PC-9 (cell line): ENCODE data around the gene BNIP2. TPM values are rescaled to one million over a fixed set of nuclear protein-coding genes. Genes with fewer than 3 reads are reported as not detected.
A peak's percentile ranks its signal among the peaks of the same experiment; 100 is the strongest.

Source experiments
- BruUV-seq: library from RNA; stranded (reverse); fragments of 400-500 nt; replicated peaks from 2 replicates; lab custom pipeline; 2021; lab: Mats Ljungman, UMichigan
- CTCF ChIA-PET: fragments of 300-600 bp; sonication (Branson Sonifier 250); formaldehyde crosslinking; loops from one replicate; lab custom pipeline; 2022; ENCODE audit warnings: antibody characterized with exemption; lab: Charles Lee
- POLR2A ChIA-PET: fragments of 300-600 bp; sonication (Branson Sonifier 250); formaldehyde crosslinking; loops from one replicate; lab custom pipeline; 2022; ENCODE audit warnings: antibody characterized with exemption; ENCODE audit not compliant: unreplicated experiment; lab: Charles Lee
- DNase-seq, 2 experiments: peaks; one replicate each; pipeline versions ENCODE4 v3.0.0 to v3.0.0-alpha.2; 2015 to 2022; ENCODE audit warnings: mixed read lengths in 1 of 2
- H2AFZ ChIP-seq: fragments of 200-600 bp; sonication (generic); 2 replicates; pipeline ENCODE4 v1.8.1; 2017; ENCODE audit warnings: antibody characterized with exemption
- H3F3A ChIP-seq: fragments of 200-600 bp; sonication (generic); 2 replicates; pipeline ENCODE4 v1.8.1; 2017; ENCODE audit warnings: antibody characterized with exemption, mild to moderate bottlenecking, low read depth; ENCODE audit not compliant: insufficient read depth
- H3K27ac ChIP-seq: fragments of 200-600 bp; sonication (generic); 2 replicates; pipeline ENCODE4 v1.6.1; 2016; ENCODE audit warnings: mixed run types
- H3K27me3 ChIP-seq: fragments of 200-600 bp; sonication (generic); 2 replicates; pipeline ENCODE4 v1.6.1; 2016; ENCODE audit warnings: low read depth, mixed run types; ENCODE audit not compliant: insufficient read depth
- H3K36me3 ChIP-seq: fragments of 200-600 bp; sonication (generic); 2 replicates; pipeline ENCODE4 v1.6.1; 2016; ENCODE audit warnings: low read depth, mixed run types
- H3K4me1 ChIP-seq: fragments of 200-600 bp; sonication (generic); replicated peaks from 2 replicates; pipeline ENCODE4 v1.6.1; 2016; ENCODE audit warnings: mixed run types; ENCODE audit not compliant: insufficient read depth
- H3K4me2 ChIP-seq: fragments of 200-600 bp; sonication (generic); 2 replicates; pipeline ENCODE4 v1.6.1; 2017; ENCODE audit warnings: mixed run types
- H3K4me3 ChIP-seq: fragments of 200-600 bp; sonication (generic); 2 replicates; pipeline ENCODE4 v1.6.1; 2016; ENCODE audit warnings: mixed run types
- H3K79me2 ChIP-seq: fragments of 200-600 bp; sonication (generic); 2 replicates; pipeline ENCODE4 v1.6.1; 2017; ENCODE audit warnings: low read depth, mixed run types
- H3K9me2 ChIP-seq: fragments of 200-600 bp; sonication (generic); 2 replicates; pipeline ENCODE4 v1.8.1; 2017; ENCODE audit warnings: mild to moderate bottlenecking; ENCODE audit not compliant: insufficient read depth
- H3K9me3 ChIP-seq: fragments of 200-600 bp; sonication (generic); 2 replicates; pipeline ENCODE4 v1.8.1; 2016; ENCODE audit warnings: low read depth; ENCODE audit not compliant: insufficient read depth
- H4K20me1 ChIP-seq: fragments of 200-600 bp; sonication (generic); 2 replicates; pipeline ENCODE4 v1.8.1; 2017; ENCODE audit not compliant: insufficient read depth
- EZH2 ChIP-seq: fragments of 200-600 bp; sonication (generic); IDR thresholded peaks from 2 replicates; pipeline ENCODE4 v1.8.0; 2017; ENCODE audit warnings: antibody characterized with exemption, low read depth
- intact Hi-C: fragments of 100-400 bp; cut with micrococcal nuclease; formaldehyde crosslinking; loops from one replicate; pipeline ENCODE4 v1.10.0; 2022; ENCODE audit not compliant: unreplicated experiment
- total RNA-seq: library from RNA; stranded (reverse); gene quantifications from 2 replicates; pipeline ENCODE4 v1.2.3, GENCODE V29; 2021
- TF ChIP-seq, protein P1 (sequence below): fragments of 200-600 bp; sonication (generic); conservative IDR thresholded peaks from 2 replicates; pipeline ENCODE4 v1.6.1; 2017; ENCODE audit warnings: mixed run types, antibody characterized with exemption, mild to moderate bottlenecking, moderate library complexity

BNIP2 gene
- total RNA-seq, 1 experiment from 2014 or later, result 64.3 TPM

DNA sequence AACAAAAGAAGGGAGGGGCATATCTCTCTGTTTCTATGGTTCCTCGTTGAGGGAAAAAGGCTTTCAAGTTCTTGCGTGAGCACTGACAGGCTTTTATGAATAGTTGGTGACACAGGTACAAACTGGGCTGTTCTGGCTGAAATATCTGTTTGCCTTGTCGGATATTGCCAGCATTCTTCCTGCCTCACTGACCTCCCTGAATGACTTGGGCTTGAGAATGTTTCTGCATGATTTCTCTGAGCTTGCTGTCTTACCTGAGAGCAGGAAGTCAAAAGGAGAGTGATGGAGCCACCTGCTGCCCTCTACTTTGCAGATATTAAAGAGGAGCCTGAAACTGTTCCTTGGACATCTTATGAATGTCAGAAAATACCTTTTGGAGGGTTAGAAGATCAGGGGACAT, 72.7 kb downstream of the BNIP2 start:
- BruUV-seq, result no TSS peak
- H4K20me1 ChIP-seq, result no peaks in the 10 kb centered on the region
- no peaks in the 10 kb centered on the region for H3K9me3 ChIP-seq
- H3K79me2 ChIP-seq, result no peaks in the 10 kb centered on the region
- TF ChIP-seq EZH2, result no peak
- TF ChIP-seq, protein P1, sequence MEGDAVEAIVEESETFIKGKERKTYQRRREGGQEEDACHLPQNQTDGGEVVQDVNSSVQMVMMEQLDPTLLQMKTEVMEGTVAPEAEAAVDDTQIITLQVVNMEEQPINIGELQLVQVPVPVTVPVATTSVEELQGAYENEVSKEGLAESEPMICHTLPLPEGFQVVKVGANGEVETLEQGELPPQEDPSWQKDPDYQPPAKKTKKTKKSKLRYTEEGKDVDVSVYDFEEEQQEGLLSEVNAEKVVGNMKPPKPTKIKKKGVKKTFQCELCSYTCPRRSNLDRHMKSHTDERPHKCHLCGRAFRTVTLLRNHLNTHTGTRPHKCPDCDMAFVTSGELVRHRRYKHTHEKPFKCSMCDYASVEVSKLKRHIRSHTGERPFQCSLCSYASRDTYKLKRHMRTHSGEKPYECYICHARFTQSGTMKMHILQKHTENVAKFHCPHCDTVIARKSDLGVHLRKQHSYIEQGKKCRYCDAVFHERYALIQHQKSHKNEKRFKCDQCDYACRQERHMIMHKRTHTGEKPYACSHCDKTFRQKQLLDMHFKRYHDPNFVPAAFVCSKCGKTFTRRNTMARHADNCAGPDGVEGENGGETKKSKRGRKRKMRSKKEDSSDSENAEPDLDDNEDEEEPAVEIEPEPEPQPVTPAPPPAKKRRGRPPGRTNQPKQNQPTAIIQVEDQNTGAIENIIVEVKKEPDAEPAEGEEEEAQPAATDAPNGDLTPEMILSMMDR, result peak; percentile 47; the same call in 1 of the 2 replicates
- ChIA-PET POLR2A (no interaction called here), CTCF (interaction anchor here (0.9 to 1.9 kb wide), 2 partner anchors 80 to 84 kb away, joined by 4 to 12 read pairs; no protein-coding TSS in a partner anchor)
- no peak overlapping the region for H2AFZ ChIP-seq
- H3K27ac ChIP-seq, result no peak overlapping the region
- H3K4me2 ChIP-seq, result no peak overlapping the region
- intact Hi-C loops, result loop anchor here (1.0 kb wide), 1 partner anchor 84 kb away; no protein-coding TSS in a partner anchor
- no peaks in the 10 kb centered on the region for H3K9me2 ChIP-seq
- peaks cover 26% of the 10 kb centered on the region for H3K4me1 ChIP-seq
- H3K36me3 ChIP-seq, result no peaks in the 10 kb centered on the region
- H3K27me3 ChIP-seq, result no peaks in the 10 kb centered on the region
- no peak overlapping the region for H3K4me3 ChIP-seq
- H3F3A ChIP-seq, result peaks cover 1% of the 10 kb centered on the region; the same call in 1 of the 2 replicates
- DNase-seq, result peak; percentile 4 to 66

DNA sequence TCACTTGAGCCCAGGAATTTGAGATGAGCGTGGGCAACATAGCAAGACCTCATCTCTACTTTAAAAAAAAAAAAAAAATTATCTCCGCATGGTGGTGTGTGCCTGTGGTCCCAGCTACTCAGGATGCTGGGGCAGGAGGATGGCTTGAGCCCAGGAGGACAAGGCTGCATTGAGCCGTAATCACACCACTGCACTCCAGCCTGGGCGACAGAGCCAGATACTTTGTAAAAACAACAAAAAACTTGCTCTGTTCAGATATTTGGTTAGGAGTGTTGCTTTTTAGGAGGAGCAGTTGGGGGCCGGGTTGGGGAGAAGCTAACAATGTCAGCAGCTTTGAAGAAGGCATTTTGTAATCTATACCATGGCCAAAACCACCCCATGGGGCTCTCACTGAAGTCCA, 73.5 kb downstream of the BNIP2 start:
- Histone ChIP-seq H3K27ac (no peak overlapping the region), H4K20me1 (no peaks in the 10 kb centered on the region), H3K4me3 (no peak overlapping the region), H3K4me2 (no peak overlapping the region), H3K36me3 (no peaks in the 10 kb centered on the region), H3F3A (peaks cover 4% of the 10 kb centered on the region; the same call in 1 of the 2 replicates), H3K79me2 (no peaks in the 10 kb centered on the region), H2AFZ (no peak overlapping the region), H3K27me3 (no peaks in the 10 kb centered on the region), H3K9me3 (no peaks in the 10 kb centered on the region), H3K4me1 (peaks cover 29% of the 10 kb centered on the region), H3K9me2 (no peaks in the 10 kb centered on the region)
- POLR2A ChIA-PET, result no interaction called here
- TF ChIP-seq, protein P1, result no peak
- no peak for TF ChIP-seq EZH2
- intact Hi-C loops, result loop anchor here (1.0 kb wide), 1 partner anchor 83 kb away; no protein-coding TSS in a partner anchor
- no TSS peak for BruUV-seq
- CTCF ChIA-PET, result interaction anchor here (0.7 to 1.9 kb wide), 2 partner anchors 83 to 1406 kb away, joined by 3 to 12 read pairs; no protein-coding TSS in a partner anchor
- no peak for DNase-seq

DNA sequence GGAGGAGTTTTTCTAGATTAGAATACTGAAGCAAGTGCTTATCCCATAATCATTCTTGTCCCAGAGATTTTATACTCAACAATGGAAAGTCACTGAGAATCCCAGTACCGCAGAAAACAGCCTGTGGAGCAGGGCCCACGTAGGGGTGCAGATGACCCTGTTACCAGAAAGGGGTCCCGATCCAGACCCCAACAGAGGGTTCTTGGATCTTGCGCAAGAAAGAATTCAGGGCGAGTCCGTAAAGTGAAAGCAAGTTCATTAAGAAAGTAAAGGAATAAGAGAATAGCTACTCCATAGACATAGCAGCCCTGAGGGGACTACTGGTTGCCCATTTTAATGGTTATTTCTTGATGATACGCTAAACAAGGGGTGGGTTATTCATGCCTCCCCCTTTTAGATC, 75.0 kb downstream of the BNIP2 start:
- Histone ChIP-seq H3K9me3 (no peaks in the 10 kb centered on the region), H3K27ac (no peak overlapping the region), H2AFZ (no peak overlapping the region), H3K9me2 (no peaks in the 10 kb centered on the region), H3K27me3 (no peaks in the 10 kb centered on the region), H3K36me3 (no peaks in the 10 kb centered on the region), H3K4me1 (peaks cover 29% of the 10 kb centered on the region), H3K4me3 (no peak overlapping the region), H4K20me1 (no peaks in the 10 kb centered on the region), H3K4me2 (no peak overlapping the region), H3K79me2 (no peaks in the 10 kb centered on the region), H3F3A (peaks cover 4% of the 10 kb centered on the region; the same call in 1 of the 2 replicates)
- DNase-seq, result no peak
- intact Hi-C loops, result no loop called here
- TF ChIP-seq, protein P1, result no peak
- no peak for TF ChIP-seq EZH2
- ChIA-PET POLR2A (no interaction called here), CTCF (no interaction called here)
- BruUV-seq, result no TSS peak
